HG02571 (cell line): Measurements from ENCODE around the gene COL8A1.

Source experiments
- ATAC-seq: cut with Tn5 transposase; IDR thresholded peaks from one replicate; pipeline ENCODE4 v1.9.1; 2021; ENCODE audit warnings: mild to moderate bottlenecking, moderate library complexity; ENCODE audit not compliant: unreplicated experiment

COL8A1 gene

DNA sequence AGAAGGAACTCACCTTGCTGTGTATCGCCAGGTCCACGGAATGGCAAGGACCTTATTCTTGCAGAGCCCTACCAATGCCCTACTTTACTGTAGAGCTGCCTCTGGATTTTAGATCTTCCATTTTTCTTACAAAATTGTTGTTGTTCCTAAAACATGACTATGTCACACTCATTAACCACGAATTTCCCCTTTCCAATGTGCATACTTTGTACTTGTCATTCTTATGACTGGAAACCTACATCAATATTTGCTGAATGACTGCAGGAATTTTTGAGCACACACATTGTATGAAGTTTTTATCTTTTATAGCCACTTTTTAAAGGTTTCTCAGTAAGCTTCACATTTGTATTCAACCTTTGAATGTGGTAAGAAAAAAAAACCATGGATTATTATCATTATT lies 143.4 kb downstream of the COL8A1 start:
- ATAC-seq, result no peak

- ATAC-seq, result no peak
These were observed 144.7 kb downstream of the COL8A1 start for GRCh38 chr3:99783011-99783573.

GRCh38 chr3:99789011-99789721 lies 150.8 kb downstream of the COL8A1 start:
- ATAC-seq, result no peak

DNA sequence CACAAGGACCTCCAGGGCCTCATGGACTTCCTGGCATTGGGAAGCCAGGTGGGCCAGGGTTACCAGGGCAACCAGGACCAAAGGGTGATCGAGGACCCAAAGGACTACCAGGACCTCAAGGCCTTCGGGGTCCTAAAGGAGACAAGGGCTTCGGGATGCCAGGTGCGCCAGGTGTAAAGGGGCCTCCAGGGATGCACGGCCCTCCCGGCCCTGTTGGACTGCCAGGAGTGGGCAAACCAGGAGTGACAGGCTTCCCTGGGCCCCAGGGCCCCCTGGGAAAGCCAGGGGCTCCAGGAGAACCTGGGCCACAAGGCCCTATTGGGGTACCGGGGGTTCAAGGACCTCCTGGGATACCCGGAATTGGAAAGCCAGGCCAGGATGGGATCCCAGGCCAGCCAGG lies 156.1 kb downstream of the COL8A1 start:
- no peak for ATAC-seq

DNA sequence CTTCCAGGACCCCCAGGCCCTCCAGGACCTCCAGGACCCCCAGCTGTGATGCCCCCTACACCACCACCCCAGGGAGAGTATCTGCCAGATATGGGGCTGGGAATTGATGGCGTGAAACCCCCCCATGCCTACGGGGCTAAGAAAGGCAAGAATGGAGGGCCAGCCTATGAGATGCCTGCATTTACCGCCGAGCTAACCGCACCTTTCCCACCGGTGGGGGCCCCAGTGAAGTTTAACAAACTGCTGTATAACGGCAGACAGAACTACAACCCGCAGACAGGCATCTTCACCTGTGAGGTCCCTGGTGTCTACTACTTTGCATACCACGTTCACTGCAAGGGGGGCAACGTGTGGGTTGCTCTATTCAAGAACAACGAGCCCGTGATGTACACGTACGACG lies 157.2 kb downstream of the COL8A1 start:
- ATAC-seq, result no peak

DNA sequence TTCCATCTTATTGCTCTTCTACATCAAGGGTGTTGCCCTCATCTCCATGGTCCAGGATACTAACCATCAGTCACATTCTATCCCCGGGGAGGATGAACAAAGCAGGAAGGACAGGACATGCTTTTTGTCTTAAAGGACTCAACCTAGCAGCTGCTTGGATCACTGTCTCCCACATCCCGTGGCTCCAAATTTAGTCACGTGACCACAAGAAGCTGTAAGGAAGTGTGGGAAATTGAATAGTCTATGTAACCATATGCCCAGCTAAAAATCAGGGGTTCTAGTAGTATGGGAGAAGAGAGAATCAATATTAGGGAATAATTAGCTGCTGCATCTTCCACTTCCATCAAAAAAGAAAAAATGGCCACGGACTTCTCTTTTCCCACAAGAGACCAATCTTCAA lies 161.0 kb downstream of the COL8A1 start:
- no peak for ATAC-seq

GRCh38 chr3:99803297-99803696 lies 164.9 kb downstream of the COL8A1 start:
- no peak for ATAC-seq

DNA sequence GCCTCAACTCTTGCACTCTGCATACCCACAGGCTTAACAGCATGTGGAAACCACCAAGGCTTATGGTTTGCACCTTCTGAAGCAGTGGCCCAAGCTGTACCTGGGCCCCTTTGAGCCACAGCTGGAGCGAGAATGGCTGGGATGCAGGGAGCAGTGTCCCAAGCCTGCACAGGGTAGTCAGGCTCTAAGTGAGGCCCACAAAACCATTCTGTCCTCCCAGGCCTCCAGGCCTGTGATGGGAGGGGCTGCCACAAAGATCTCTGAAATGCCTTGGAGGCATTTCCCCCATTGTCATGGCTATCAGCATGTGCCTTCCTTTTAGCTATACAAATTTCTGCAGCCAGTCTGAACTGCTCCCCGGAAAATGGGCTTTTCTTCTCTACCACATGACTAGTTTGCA lies 166.8 kb downstream of the COL8A1 start:
- ATAC-seq, result no peak

DNA sequence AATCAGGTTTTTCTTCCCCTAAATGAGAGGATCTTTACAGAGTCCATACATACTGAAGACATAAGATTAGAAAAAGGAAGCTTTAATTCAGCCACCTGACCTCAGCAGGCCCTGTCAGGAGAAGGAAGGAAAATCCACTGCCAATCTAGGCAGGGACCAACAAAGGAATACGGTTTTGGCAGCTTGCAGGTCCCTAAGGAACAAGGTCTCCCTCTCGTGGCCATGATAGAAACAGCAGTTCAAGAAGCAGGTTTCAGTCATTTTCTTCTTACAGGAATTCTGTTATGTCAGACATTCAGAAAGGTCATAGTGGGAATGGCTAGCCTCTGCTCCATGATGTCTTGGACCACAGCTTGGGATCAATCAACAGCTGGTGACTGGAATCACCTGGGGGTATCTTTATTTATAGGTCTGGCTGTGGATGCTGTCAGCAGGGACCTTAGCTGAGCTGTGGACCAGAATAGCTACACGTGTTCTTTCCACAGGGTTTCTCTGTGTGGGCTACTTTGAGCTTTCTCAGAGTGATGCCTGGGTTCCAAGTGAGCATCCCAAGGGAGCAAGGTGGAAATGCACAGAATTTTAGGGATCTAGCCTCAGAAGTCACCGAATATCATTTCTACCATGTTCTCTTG lies 169.9 kb downstream of the COL8A1 start:
- no peak for ATAC-seq

DNA sequence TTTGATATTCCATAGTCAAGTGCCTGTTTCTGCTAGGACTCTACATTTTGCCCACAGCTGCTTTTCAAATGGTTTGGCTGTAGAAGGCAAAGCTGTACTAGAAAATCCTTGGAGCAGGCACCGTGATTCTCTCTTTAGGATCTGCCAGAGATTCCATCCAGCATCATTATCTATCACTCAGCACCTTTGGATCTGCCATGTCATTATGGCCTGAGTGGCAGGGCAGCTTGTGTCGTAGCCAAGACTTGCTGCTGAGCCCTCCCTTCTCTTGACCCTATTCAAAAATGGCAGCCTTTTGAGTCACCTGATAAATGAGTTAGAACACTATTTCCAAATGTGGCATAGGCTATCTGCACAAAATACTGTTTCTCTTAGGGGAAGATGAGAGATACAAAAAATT lies 171.2 kb downstream of the COL8A1 start:
- ATAC-seq, result no peak

- no peak for ATAC-seq
These were observed 172.0 kb downstream of the COL8A1 start for GRCh38 chr3:99810403-99810802.

GRCh38 chr3:99817047-99817436 lies 178.6 kb downstream of the COL8A1 start:
- ATAC-seq, result no peak

GRCh38 chr3:99817437-99818240 lies 179.2 kb downstream of the COL8A1 start, which contains the start of gene CMSS1:
TSS of gene CMSS1 (plus strand) at chr3:99817862.
- ATAC-seq, result peak; percentile 95

GRCh38 chr3:99818818-99819217 lies 180.4 kb downstream of the COL8A1 start:
- no peak for ATAC-seq

GRCh38 chr3:99823723-99824711 lies 185.6 kb downstream of the COL8A1 start:
- ATAC-seq, result no peak

DNA sequence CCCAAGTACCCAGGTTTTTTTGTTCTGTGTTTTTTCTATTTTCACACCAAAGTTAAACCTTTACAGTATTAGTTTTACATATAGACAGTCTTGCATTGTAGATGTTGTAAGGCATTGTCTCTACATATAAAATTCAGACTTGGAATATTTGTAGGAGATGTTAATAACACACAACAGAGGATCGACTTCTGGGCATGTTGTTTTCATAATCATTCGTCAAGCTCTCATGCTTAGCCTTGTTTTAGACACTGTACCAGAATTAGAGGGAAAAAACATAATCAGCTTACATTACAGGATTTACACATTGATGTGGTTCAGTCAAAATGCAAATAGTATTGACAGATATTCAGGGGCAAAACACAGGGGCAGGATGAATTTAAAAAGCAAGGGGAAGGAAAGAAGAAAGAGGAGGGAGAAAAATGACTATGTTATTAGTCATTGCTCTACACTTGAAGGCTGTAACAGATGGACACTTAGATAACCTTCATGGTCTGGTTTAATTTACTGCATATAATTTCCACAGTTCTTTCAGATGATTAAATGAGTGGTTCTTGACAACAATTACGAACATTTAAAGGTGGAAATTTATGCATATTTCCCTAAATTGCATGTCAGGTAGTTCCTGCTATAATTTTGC lies 186.7 kb downstream of the COL8A1 start:
- no peak for ATAC-seq

- ATAC-seq, result no peak
These were observed 191.4 kb downstream of the COL8A1 start for GRCh38 chr3:99829844-99830243.

- ATAC-seq, result no peak
These were observed 195.3 kb downstream of the COL8A1 start for GRCh38 chr3:99833617-99834205.

GRCh38 chr3:99834211-99834957 lies 196.0 kb downstream of the COL8A1 start:
- no peak for ATAC-seq
